HG03575 (cell line): ENCODE results near the gene SDHD.
"Not testable (repeated sequence)": the region's sequence is repeated elsewhere in the genome, so short reads cannot be mapped to it uniquely, and the experiment has no call there.

Experiments used
- ATAC-seq: cut with Tn5 transposase; IDR thresholded peaks from one replicate; pipeline ENCODE4 v1.9.1; 2021; ENCODE audit not compliant: unreplicated experiment, insufficient number of reproducible peaks, low FRiP score; ENCODE audit errors: extremely low read depth

The SDHD gene

GRCh38 chr11:112086422-112087191 is at the start of gene SDHD, which contains the start of gene TIMM8B:
Gene SDHD (plus strand): TSS chr11:112086873. CDS start chr11:112086908, 35 bp downstream.
Gene TIMM8B (minus strand): TSS chr11:112086756. CDS start chr11:112086723, 33 bp downstream.
- peak; percentile 52 for ATAC-seq

- ATAC-seq: no peak
Measured at GRCh38 chr11:112037527-112037926, 49.1 kb upstream of the SDHD start.

GRCh38 chr11:112042161-112042960 is 44.3 kb upstream of the SDHD start:
- no peak for ATAC-seq

GRCh38 chr11:112042961-112043304 is 43.7 kb upstream of the SDHD start:
- no peak for ATAC-seq

GRCh38 chr11:112044961-112045360 is 41.7 kb upstream of the SDHD start:
- no peak for ATAC-seq

- ATAC-seq: not testable (repeated sequence)
Measured at GRCh38 chr11:112046647-112047046, 40.0 kb upstream of the SDHD start.

GRCh38 chr11:112048256-112048655 is 38.4 kb upstream of the SDHD start:
- not testable (repeated sequence) for ATAC-seq

GRCh38 chr11:112049777-112050176 is 36.9 kb upstream of the SDHD start:
- ATAC-seq: no peak

- no peak for ATAC-seq
Measured at GRCh38 chr11:112050721-112051120, 36.0 kb upstream of the SDHD start.

GRCh38 chr11:112051768-112052167 is 34.9 kb upstream of the SDHD start:
- no peak for ATAC-seq

GRCh38 chr11:112057170-112057569 is 29.5 kb upstream of the SDHD start:
- ATAC-seq: no peak

- ATAC-seq: no peak
Measured at GRCh38 chr11:112058103-112058502, 28.6 kb upstream of the SDHD start.

GRCh38 chr11:112062923-112063322 is 23.8 kb upstream of the SDHD start:
- no peak for ATAC-seq

GRCh38 chr11:112073941-112074811 is 12.5 kb upstream of the SDHD start, which contains the start of the genes NKAPD1 and PIH1D2:
Gene NKAPD1 (plus strand): TSS chr11:112074299. CDS start chr11:112075575, 1,276 bp downstream.
Gene PIH1D2 (minus strand): TSS chr11:112074017. CDS start chr11:112073174, 843 bp downstream.
- ATAC-seq: peak; percentile 63

- ATAC-seq: no peak
Measured at GRCh38 chr11:112082729-112083128, 3.9 kb upstream of the SDHD start.

- ATAC-seq: peak; percentile 17
Measured at GRCh38 chr11:112085822-112086421, 751 bp upstream of the SDHD start.

- no peak for ATAC-seq
Measured at GRCh38 chr11:112087212-112087611, 539 bp downstream of the SDHD start.

- ATAC-seq: not testable (repeated sequence)
Measured at GRCh38 chr11:112095302-112095701, 8.6 kb downstream of the SDHD start.

GRCh38 chr11:112096194-112096593 is 9.5 kb downstream of the SDHD start:
- ATAC-seq: no peak
